Activated CD8-positive, alpha-beta T cell treated with anti-CD3 and anti-CD28 coated beads for 36 hours (primary cell): ENCODE results near the gene GTF2F2. TPM values are rescaled to one million over a fixed set of nuclear protein-coding genes. Genes with fewer than 3 reads are reported as not detected.

Experiments used
- ATAC-seq: fragments of 200-7000 bp; cut with Tn5 transposase; one replicate; pipeline ENCODE4 v1.10.0; 2021; ENCODE audit warnings: mild to moderate bottlenecking, moderate library complexity
- CTCF ChIA-PET: fragments of 350-600 bp; sonication (Branson Sonifier 250); formaldehyde crosslinking; loops from one replicate; lab custom pipeline; 2021; ENCODE audit warnings: antibody characterized with exemption; lab: Charles Lee
- POLR2A ChIA-PET: fragments of 350-600 bp; sonication (Branson Sonifier 250); formaldehyde crosslinking; loops from one replicate; lab custom pipeline; 2021; ENCODE audit warnings: antibody characterized with exemption; lab: Charles Lee
- DNase-seq: peaks from one replicate; pipeline ENCODE4 v3.0.0-alpha.2; 2020
- H3K27ac Mint-ChIP-seq: one replicate; pipeline ENCODE4 v1.8.0; 2021; ENCODE audit warnings: mild to moderate bottlenecking, mixed read lengths
- H3K27me3 Mint-ChIP-seq: one replicate; pipeline ENCODE4 v1.8.0; 2021; ENCODE audit warnings: mixed read lengths
- H3K36me3 Mint-ChIP-seq: one replicate; pipeline ENCODE4 v1.8.0; 2021; ENCODE audit warnings: low read depth, mixed read lengths
- H3K4me1 Mint-ChIP-seq: one replicate; pipeline ENCODE4 v1.8.0; 2021; ENCODE audit warnings: low read depth, mixed read lengths
- H3K4me3 Mint-ChIP-seq: one replicate; pipeline ENCODE4 v1.8.0; 2021; ENCODE audit warnings: mild to moderate bottlenecking, moderate library complexity, mixed read lengths
- H3K9me3 Mint-ChIP-seq: one replicate; pipeline ENCODE4 v1.8.0; 2021; ENCODE audit warnings: mixed read lengths
- CTCF ChIP-seq: fragments of 200-600 bp; IDR thresholded peaks from one replicate; pipeline ENCODE4 v1.8.0; 2022; ENCODE audit warnings: antibody characterized with exemption, mild to moderate bottlenecking
- intact Hi-C: fragments of 100-400 bp; cut with micrococcal nuclease; formaldehyde crosslinking; loops from one replicate; pipeline ENCODE4 v1.10.0; 2022
- total RNA-seq, 2 experiments: library from RNA; stranded (reverse); gene quantifications; one replicate each; pipeline ENCODE4 v1.2.3, GENCODE V29; 2021

The GTF2F2 gene
- total RNA-seq, 2 experiments from 2014 or later = 25.8 to 28.9 TPM

GRCh38 chr13:45257638-45258333, 137.5 kb downstream of the GTF2F2 start:
- Mint-ChIP-seq H3K36me3 (peaks cover 11% of the 10 kb centered on the region), H3K27ac (peak overlapping the region; percentile 35), H3K4me1 (peaks cover 32% of the 10 kb centered on the region), H3K27me3 (no peaks in the 10 kb centered on the region), H3K4me3 (no peak overlapping the region), H3K9me3 (no peaks in the 10 kb centered on the region)
- DNase-seq (no peak), ATAC-seq (no peak)
- intact Hi-C loops = no loop called here
- ChIA-PET CTCF (interaction anchor here (1.1 to 1.6 kb wide), 2 partner anchors 24 to 211 kb away, joined by 4 to 5 read pairs; no protein-coding TSS in a partner anchor), POLR2A (no interaction called here)
- TF ChIP-seq CTCF = no peak

GRCh38 chr13:45258334-45258675, 138.0 kb downstream of the GTF2F2 start:
- ATAC-seq (no peak), DNase-seq (no peak)
- H3K4me1 Mint-ChIP-seq = peaks cover 32% of the 10 kb centered on the region
- H3K4me3 Mint-ChIP-seq = no peak overlapping the region
- H3K36me3 Mint-ChIP-seq = peaks cover 9% of the 10 kb centered on the region
- intact Hi-C loops = no loop called here
- H3K27ac Mint-ChIP-seq = peak overlapping the region; percentile 17
- H3K9me3 Mint-ChIP-seq = no peaks in the 10 kb centered on the region
- POLR2A ChIA-PET = no interaction called here
- CTCF ChIA-PET = interaction anchor here (1.1 to 1.6 kb wide), 2 partner anchors 23 to 211 kb away, joined by 4 to 5 read pairs; no protein-coding TSS in a partner anchor
- H3K27me3 Mint-ChIP-seq = no peaks in the 10 kb centered on the region
- no peak for TF ChIP-seq CTCF

GRCh38 chr13:45267215-45267614, 146.9 kb downstream of the GTF2F2 start:
- no peaks in the 10 kb centered on the region for H3K4me1 Mint-ChIP-seq
- H3K36me3 Mint-ChIP-seq = peaks cover 9% of the 10 kb centered on the region
- H3K27me3 Mint-ChIP-seq = no peaks in the 10 kb centered on the region
- POLR2A ChIA-PET = no interaction called here
- no peak for DNase-seq
- H3K27ac Mint-ChIP-seq = no peak overlapping the region
- ATAC-seq = no peak
- intact Hi-C loops = no loop called here
- no peak for TF ChIP-seq CTCF
- H3K9me3 Mint-ChIP-seq = no peaks in the 10 kb centered on the region
- no peak overlapping the region for H3K4me3 Mint-ChIP-seq
- CTCF ChIA-PET = interaction anchor here (2.0 kb wide), 1 partner anchor 14 kb away, joined by 8 read pairs; no protein-coding TSS in a partner anchor

GRCh38 chr13:45269204-45269603, 148.9 kb downstream of the GTF2F2 start:
- H3K27ac Mint-ChIP-seq = no peak overlapping the region
- no peak for ATAC-seq
- no peak for TF ChIP-seq CTCF
- POLR2A ChIA-PET = interaction anchor here (1.1 kb wide), 1 partner anchor 9 kb away, joined by 4 read pairs; no protein-coding TSS in a partner anchor
- peaks cover 8% of the 10 kb centered on the region for H3K36me3 Mint-ChIP-seq
- H3K9me3 Mint-ChIP-seq = no peaks in the 10 kb centered on the region
- DNase-seq = no peak
- intact Hi-C loops = no loop called here
- CTCF ChIA-PET = no interaction called here
- no peak overlapping the region for H3K4me3 Mint-ChIP-seq
- H3K4me1 Mint-ChIP-seq = no peaks in the 10 kb centered on the region
- H3K27me3 Mint-ChIP-seq = no peaks in the 10 kb centered on the region

GRCh38 chr13:45276913-45277312, 156.6 kb downstream of the GTF2F2 start:
- POLR2A ChIA-PET = no interaction called here
- no peak for ATAC-seq
- no peak overlapping the region for H3K27ac Mint-ChIP-seq
- CTCF ChIA-PET = no interaction called here
- peaks cover 23% of the 10 kb centered on the region for H3K36me3 Mint-ChIP-seq
- DNase-seq = no peak
- intact Hi-C loops = no loop called here
- no peak for TF ChIP-seq CTCF
- H3K9me3 Mint-ChIP-seq = peaks cover 4% of the 10 kb centered on the region
- peaks cover 9% of the 10 kb centered on the region for H3K4me1 Mint-ChIP-seq
- no peak overlapping the region for H3K4me3 Mint-ChIP-seq
- no peaks in the 10 kb centered on the region for H3K27me3 Mint-ChIP-seq
